NT2/D1 (cell line): ENCODE measurements around the gene MAD1L1.

ENCODE experiments used
- SUZ12 ChIP-seq: IDR thresholded peaks from 2 replicates; pipeline ENCODE4 v1.6.1; 2011; ENCODE audit not compliant: insufficient read length, insufficient read depth; ENCODE audit errors: extremely low read depth
- YY1 ChIP-seq: IDR thresholded peaks from 2 replicates; pipeline ENCODE4 v1.6.1; 2011; ENCODE audit not compliant: insufficient read length, insufficient read depth

GRCh38 chr7:1913466-1914282 is 319.1 kb downstream of the MAD1L1 start:
- TF ChIP-seq SUZ12 (no peak), YY1 (no peak)
